ENCODE results near the gene LANCL2.

Gene LANCL2

DNA sequence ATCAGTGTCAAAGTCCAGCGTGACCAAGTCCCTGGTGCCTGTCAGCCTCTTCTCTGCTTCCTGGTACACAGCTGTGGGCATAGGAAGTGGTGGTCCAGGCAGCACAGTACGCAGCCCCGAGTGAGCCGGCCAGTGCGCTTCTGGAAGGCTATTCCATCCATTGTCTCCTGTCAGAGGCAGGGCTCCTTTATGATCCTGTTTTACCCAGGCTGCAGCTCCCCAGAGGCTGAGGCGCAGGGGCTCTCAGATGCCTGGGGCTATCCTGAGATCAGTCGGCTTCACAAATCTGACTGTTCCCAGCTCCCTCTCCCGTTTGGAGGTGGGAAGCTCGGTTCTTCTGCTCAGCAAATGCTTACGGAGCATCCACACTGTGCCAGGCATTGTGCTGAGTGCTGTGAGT is 70.3 kb downstream of the LANCL2 start:
- H3K27me3 ChIP-seq, result no peaks in the 10 kb centered on the region
- TF ChIP-seq CTCF (IDR thresholded peaks at IDR 0.05), result no peak
- intact Hi-C loops (cut with DNase I; ENCODE audit: low total_unique reads), result no loop called here
- H3K9me3 ChIP-seq, result no peaks in the 10 kb centered on the region
- H3K4me3 ChIP-seq, result no peak overlapping the region
- peaks cover 0 to 18% (median 0%) of the 10 kb centered on the region in 3 donors for H3K36me3 ChIP-seq
- H3K4me1 ChIP-seq, result no peaks in the 10 kb centered on the region
- no peak overlapping the region for H3K27ac ChIP-seq
- no peak for DNase-seq

DNA sequence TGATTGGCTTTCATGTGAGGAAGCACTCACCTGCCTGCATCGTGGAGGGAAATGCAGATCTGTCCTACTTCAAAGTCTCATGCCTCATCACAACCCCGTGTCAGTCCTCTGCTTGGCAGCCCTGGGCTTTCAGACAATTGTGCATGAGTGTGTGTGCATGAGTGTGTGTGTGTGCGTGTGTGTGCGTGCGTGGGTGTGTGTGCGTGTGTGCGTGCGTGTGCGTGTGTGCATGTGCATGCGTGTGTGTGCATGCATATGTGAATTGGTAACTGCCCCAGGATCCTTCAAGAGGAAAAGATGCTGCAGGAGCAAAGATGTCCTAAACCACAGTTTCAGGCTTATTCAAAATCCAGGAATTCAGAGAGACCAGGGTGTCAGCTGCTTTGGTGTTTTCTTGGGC is 71.3 kb downstream of the LANCL2 start:
- peaks cover 0 to 9% (median 0%) of the 10 kb centered on the region in 3 donors for H3K36me3 ChIP-seq
- no peak overlapping the region for H3K27ac ChIP-seq
- H3K4me1 ChIP-seq, result peaks cover 0 to 2% (median 0%) of the 10 kb centered on the region in 4 donors
- DNase-seq, result no peak
- no peaks in the 10 kb centered on the region for H3K9me3 ChIP-seq
- intact Hi-C loops (cut with DNase I; ENCODE audit: low total_unique reads), result no loop called here
- no peak for TF ChIP-seq CTCF (IDR thresholded peaks at IDR 0.05)
- no peaks in the 10 kb centered on the region for H3K27me3 ChIP-seq
- no peak overlapping the region for H3K4me3 ChIP-seq

DNA sequence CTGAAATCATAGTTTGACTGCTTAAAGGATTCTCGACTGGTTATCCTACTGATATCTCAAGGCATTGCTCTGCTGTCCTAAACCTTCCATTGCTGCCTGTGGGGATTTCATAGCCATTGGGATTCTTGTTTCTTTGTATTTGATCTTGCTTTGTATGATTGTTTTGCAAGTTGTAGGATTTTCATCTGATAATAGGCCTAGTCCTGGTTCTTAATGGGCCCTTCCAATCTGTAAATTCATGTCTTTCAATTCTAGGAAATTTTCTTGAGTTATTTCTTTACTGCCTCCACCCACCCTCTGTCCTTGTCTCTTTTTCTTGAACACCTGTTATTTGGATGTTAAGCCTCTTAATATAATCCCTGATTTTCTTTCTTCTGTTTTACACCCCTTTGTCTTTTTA is 72.2 kb downstream of the LANCL2 start:
- no peak for TF ChIP-seq CTCF (IDR thresholded peaks at IDR 0.05)
- no peaks in the 10 kb centered on the region for H3K27me3 ChIP-seq
- H3K4me3 ChIP-seq, result no peak overlapping the region
- no peak for DNase-seq
- H3K27ac ChIP-seq, result no peak overlapping the region
- intact Hi-C loops (cut with DNase I; ENCODE audit: low total_unique reads), result no loop called here
- H3K4me1 ChIP-seq, result peaks cover 0 to 10% (median 0%) of the 10 kb centered on the region in 4 donors
- no peaks in the 10 kb centered on the region for H3K9me3 ChIP-seq
- H3K36me3 ChIP-seq, result peaks cover 0 to 6% (median 0%) of the 10 kb centered on the region in 3 donors

- intact Hi-C loops (cut with DNase I; ENCODE audit: low total_unique reads), result no loop called here
- H3K9me3 ChIP-seq, result no peaks in the 10 kb centered on the region
- H3K4me3 ChIP-seq, result no peak overlapping the region
- no peak for DNase-seq
- H3K27ac ChIP-seq, result no peak overlapping the region
- no peaks in the 10 kb centered on the region for H3K27me3 ChIP-seq
- H3K36me3 ChIP-seq, result no peaks in the 10 kb centered on the region
- peaks cover 0 to 10% (median 0%) of the 10 kb centered on the region in 4 donors for H3K4me1 ChIP-seq
- TF ChIP-seq CTCF (IDR thresholded peaks at IDR 0.05), result no peak
These were observed 73.1 kb downstream of the LANCL2 start for GRCh38 chr7:55438085-55438756.

GRCh38 chr7:55438757-55439525 is 73.8 kb downstream of the LANCL2 start:
- Histone ChIP-seq H3K27ac (no peak overlapping the region), H3K9me3 (no peaks in the 10 kb centered on the region), H3K36me3 (no peaks in the 10 kb centered on the region), H3K4me3 (no peak overlapping the region), H3K4me1 (peaks cover 0 to 10% (median 0%) of the 10 kb centered on the region in 4 donors), H3K27me3 (no peaks in the 10 kb centered on the region)
- DNase-seq, result no peak
- intact Hi-C loops (cut with DNase I; ENCODE audit: low total_unique reads), result no loop called here
- TF ChIP-seq CTCF (IDR thresholded peaks at IDR 0.05), result no peak
